SK-N-SH (cell line): Measurements from ENCODE around the gene RORB. TPM values are rescaled to one million over a fixed set of nuclear protein-coding genes. Genes with fewer than 3 reads are reported as not detected.

Experiments used
- CTCF ChIA-PET: fragments of 300-600, 350-600 bp; formaldehyde crosslinking; extraction: SDS; loops from one replicate; lab custom pipeline; 2021; lab: Yijun Ruan, JAX
- POLR2A ChIA-PET: fragments of 350-600 bp; sonication (Branson Sonifier 250); formaldehyde crosslinking; extraction: SDS; loops from one replicate; lab custom pipeline; 2020; ENCODE audit warnings: antibody characterized with exemption, inconsistent platforms; lab: Yijun Ruan, JAX
- DNase-seq: peaks from one replicate; pipeline ENCODE4 v3.0.0; 2012
- H2AFZ ChIP-seq: fragments of 200-600 bp; sonication (generic); 2 replicates; pipeline ENCODE4 v1.8.1; 2016; ENCODE audit warnings: antibody characterized with exemption, mild to moderate bottlenecking, low read depth
- H3F3A ChIP-seq: fragments of 200-600 bp; sonication (generic); replicated peaks from 2 replicates; pipeline ENCODE3; 2016; ENCODE audit warnings: antibody characterized with exemption, mild to moderate bottlenecking; ENCODE audit not compliant: insufficient read depth
- H3K27ac ChIP-seq, 2 experiments: fragments of 200-500 bp in 1 of 2; fragments of 200-600 bp in 1 of 2; sonication (Bioruptor generic) in 1 of 2; sonication (generic), shearing (Covaris generic) in 1 of 2; 2 replicates each; pipeline versions ENCODE4 v1.5.1 to v1.6.1; 2014 to 2016; ENCODE audit warnings: low read depth in 2 of 2, inconsistent platforms in 1 of 2, low read length in 1 of 2, mild to moderate bottlenecking in 1 of 2, mixed read lengths in 1 of 2
- H3K27me3 ChIP-seq: fragments of 200-600 bp; sonication (generic), shearing (Covaris generic); 2 replicates; pipeline ENCODE4 v1.6.1; 2016; ENCODE audit warnings: mixed run types; ENCODE audit not compliant: insufficient read depth
- H3K36me3 ChIP-seq, 2 experiments: fragments of 200-500 bp in 1 of 2; fragments of 200-600 bp in 1 of 2; sonication (Bioruptor generic) in 1 of 2; sonication (generic) in 1 of 2; replicated peaks in 1 of 2; 2 replicates each; pipeline versions ENCODE3 to v1.5.1; 2014 to 2016; ENCODE audit warnings: low read length in 1 of 2, mild to moderate bottlenecking in 1 of 2; ENCODE audit not compliant: insufficient read depth in 2 of 2, control insufficient read depth in 1 of 2
- H3K4me1 ChIP-seq, 2 experiments: fragments of 200-500 bp in 1 of 2; fragments of 200-600 bp in 1 of 2; sonication (Bioruptor generic) in 1 of 2; sonication (generic), shearing (Covaris generic) in 1 of 2; 2 replicates each; pipeline versions ENCODE4 v1.5.1 to v1.6.1; 2014 to 2016; ENCODE audit warnings: low read depth in 1 of 2, low read length in 1 of 2, mixed run types in 1 of 2; ENCODE audit not compliant: insufficient read depth in 2 of 2, control insufficient read depth in 1 of 2
- H3K4me2 ChIP-seq: fragments of 200-600 bp; sonication (generic), shearing (Covaris generic); 2 replicates; pipeline ENCODE4 v1.6.1; 2017; ENCODE audit warnings: mixed run types
- H3K4me3 ChIP-seq, 2 experiments: fragments of 200-500 bp in 1 of 2; fragments of 200-600 bp in 1 of 2; sonication (Bioruptor generic) in 1 of 2; sonication (generic), shearing (Covaris generic) in 1 of 2; 2 replicates each; pipeline versions ENCODE4 v1.5.1 to v1.8.1; 2014 to 2016; ENCODE audit warnings: low read depth in 2 of 2, inconsistent platforms in 1 of 2, low read length in 1 of 2, mild to moderate bottlenecking in 1 of 2, mixed read lengths in 1 of 2, moderate library complexity in 1 of 2
- H3K79me2 ChIP-seq: fragments of 200-600 bp; sonication (generic); 2 replicates; pipeline ENCODE4 v1.8.1; 2017; ENCODE audit warnings: mild to moderate bottlenecking; ENCODE audit not compliant: insufficient read depth
- H3K9ac ChIP-seq: fragments of 200-600 bp; sonication (generic); 2 replicates; pipeline ENCODE4 v1.6.1; 2017; ENCODE audit warnings: mixed run types
- H3K9me2 ChIP-seq: fragments of 200-600 bp; sonication (generic); 2 replicates; pipeline ENCODE4 v1.6.1; 2017; ENCODE audit warnings: mixed run types
- H3K9me3 ChIP-seq: fragments of 200-600 bp; sonication (generic); 2 replicates; pipeline ENCODE4 v1.6.1; 2017; ENCODE audit warnings: mixed run types, mild to moderate bottlenecking, moderate library complexity
- H4K20me1 ChIP-seq: fragments of 200-600 bp; sonication (generic); 2 replicates; pipeline ENCODE4 v1.6.1; 2017; ENCODE audit warnings: mild to moderate bottlenecking, mixed run types; ENCODE audit not compliant: insufficient read depth
- CHD2 ChIP-seq: fragments of 150-350 bp; IDR thresholded peaks from 2 replicates; pipeline ENCODE4 v1.6.1; 2018; ENCODE audit warnings: low read length; ENCODE audit not compliant: partially characterized antibody
- CTCF ChIP-seq: fragments of 200-600 bp; sonication (generic); IDR thresholded peaks from 2 replicates; pipeline ENCODE4 v1.6.1; 2017; ENCODE audit warnings: antibody characterized with exemption, mild to moderate bottlenecking, moderate library complexity
- FOXM1 ChIP-seq: IDR thresholded peaks from 2 replicates; pipeline ENCODE4 v1.4.0; 2012; ENCODE audit warnings: low read depth, mild to moderate bottlenecking
- MEF2A ChIP-seq: IDR thresholded peaks from 2 replicates; pipeline ENCODE4 v1.4.0; 2012; ENCODE audit warnings: low read depth, borderline replicate concordance
- RAD21 ChIP-seq: IDR thresholded peaks from 2 replicates; pipeline ENCODE4 v1.6.1; 2012; ENCODE audit warnings: mild to moderate bottlenecking, low read length
- RCOR1 ChIP-seq: fragments of 150-350 bp; IDR thresholded peaks from 2 replicates; pipeline ENCODE4 v1.6.1; 2017; ENCODE audit warnings: antibody characterized with exemption, low read length
- SIN3A ChIP-seq: IDR thresholded peaks from 2 replicates; pipeline ENCODE4 v1.6.1; 2012; ENCODE audit warnings: low read depth, mild to moderate bottlenecking, low read length, moderate library complexity, borderline replicate concordance
- SMC3 ChIP-seq: IDR thresholded peaks from 2 replicates; pipeline ENCODE4 v1.6.1; 2012; ENCODE audit warnings: low read depth, low read length, improper control_type of control experiment
- TAF1 ChIP-seq: IDR thresholded peaks from 2 replicates; pipeline ENCODE4 v1.6.1; 2012; ENCODE audit warnings: low read depth, mild to moderate bottlenecking, low read length, moderate library complexity, borderline replicate concordance
- YY1 ChIP-seq: IDR thresholded peaks from 2 replicates; pipeline ENCODE4 v1.4.0; 2012; ENCODE audit warnings: low read depth, mild to moderate bottlenecking
- WGBS: methylation state at CpG from one replicate; pipeline ENCODE4 v1.1.6; 2017; ENCODE audit warnings: low lambda C conversion rate; 5-methylcytosine and 5-hydroxymethylcytosine counted together
- polyA plus RNA-seq, 3 experiments: library from polyadenylated mRNA; depleted of rRNA; stranded (reverse); fragments of >200 nt; gene quantifications; 2 replicates each; pipeline ENCODE4 v1.2.3, GENCODE V29; 2012
- TF ChIP-seq, protein P1 (sequence below): fragments of 150-350 bp; IDR thresholded peaks from 2 replicates; pipeline ENCODE4 v1.6.1; 2016; ENCODE audit warnings: mild to moderate bottlenecking, low read depth, low read length
- TF ChIP-seq, protein P2 (sequence below): IDR thresholded peaks from 2 replicates; pipeline ENCODE4 v1.4.0; 2012; ENCODE audit warnings: low read depth

The RORB gene
- polyA plus RNA-seq, 1 of the 3 experiments (the other 2 are of a cell fraction): 0.13 TPM

DNA sequence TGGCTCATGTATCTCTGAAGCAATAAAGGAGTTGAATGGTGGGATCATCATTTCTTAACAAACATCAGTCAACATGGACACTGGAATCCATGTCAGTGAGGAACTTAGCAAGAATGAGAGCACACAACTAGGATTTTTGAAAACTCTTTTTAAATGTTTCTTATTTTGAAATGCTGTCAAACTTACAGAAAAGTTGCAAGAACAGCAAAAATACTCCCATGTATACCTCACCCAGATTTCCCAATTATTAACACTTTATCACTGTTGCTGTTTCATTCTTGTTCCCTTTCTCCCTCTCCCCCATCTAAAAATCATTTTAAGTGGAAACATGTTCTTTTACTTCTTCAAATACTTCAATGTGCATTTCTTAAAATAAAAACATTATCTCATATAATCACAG is 65.5 kb downstream of the RORB start (continued):
- TF ChIP-seq RAD21 (no peak), SIN3A (no peak), RCOR1 (no peak)
- TF ChIP-seq, protein P1, sequence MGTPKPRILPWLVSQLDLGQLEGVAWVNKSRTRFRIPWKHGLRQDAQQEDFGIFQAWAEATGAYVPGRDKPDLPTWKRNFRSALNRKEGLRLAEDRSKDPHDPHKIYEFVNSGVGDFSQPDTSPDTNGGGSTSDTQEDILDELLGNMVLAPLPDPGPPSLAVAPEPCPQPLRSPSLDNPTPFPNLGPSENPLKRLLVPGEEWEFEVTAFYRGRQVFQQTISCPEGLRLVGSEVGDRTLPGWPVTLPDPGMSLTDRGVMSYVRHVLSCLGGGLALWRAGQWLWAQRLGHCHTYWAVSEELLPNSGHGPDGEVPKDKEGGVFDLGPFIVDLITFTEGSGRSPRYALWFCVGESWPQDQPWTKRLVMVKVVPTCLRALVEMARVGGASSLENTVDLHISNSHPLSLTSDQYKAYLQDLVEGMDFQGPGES: no peak
- TF ChIP-seq, all 33 proteins: peak for 0

DNA sequence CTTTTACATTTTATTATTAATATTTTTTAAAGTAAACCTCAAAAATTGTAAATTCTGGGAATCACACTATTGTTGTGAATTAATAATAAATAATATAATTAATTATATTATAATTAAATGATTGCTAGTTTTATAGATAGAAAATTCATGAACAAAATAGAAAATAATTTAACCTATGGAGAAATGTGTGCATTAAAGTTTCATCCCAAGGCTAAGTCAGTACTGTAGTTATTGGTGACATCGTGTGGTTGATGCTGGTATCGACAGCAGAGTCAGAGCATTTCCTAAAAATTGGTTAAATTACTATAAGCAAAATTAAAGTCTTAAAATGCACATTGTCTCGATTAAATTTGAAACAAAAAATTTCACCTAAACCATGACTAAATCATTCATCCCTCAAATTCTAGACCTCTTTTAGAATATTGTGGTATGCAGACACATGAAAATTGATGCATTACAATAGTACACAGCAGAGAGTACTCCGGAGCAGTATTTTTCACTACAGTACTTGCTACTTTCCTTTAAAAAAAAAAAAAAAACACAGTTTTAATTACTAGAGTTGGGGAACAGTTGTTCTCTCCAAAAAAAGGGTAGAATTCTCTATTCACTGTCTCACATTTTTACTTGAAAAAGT is 73.9 kb downstream of the RORB start:
- H3K9me2 ChIP-seq: no peaks in the 10 kb centered on the region
- H4K20me1 ChIP-seq: no peaks in the 10 kb centered on the region
- POLR2A ChIA-PET: no interaction called here
- no peaks in the 10 kb centered on the region for H3K9me3 ChIP-seq
- H3K36me3 ChIP-seq: no peaks in the 10 kb centered on the region
- H3K79me2 ChIP-seq: no peaks in the 10 kb centered on the region
- no peaks in the 10 kb centered on the region for H3K27me3 ChIP-seq
- CTCF ChIA-PET: interaction anchor here (0.8 to 2.3 kb wide), 4 partner anchors 71 to 1302 kb away, joined by 4 to 16 read pairs (median 4); no protein-coding TSS in a partner anchor
- H3K4me2 ChIP-seq: no peak overlapping the region
- WGBS: 24% methylated on average over 4 of the region's 4 CpGs
- peak; percentile 41 for DNase-seq
- H3K27ac ChIP-seq: no peak overlapping the region
- no peak overlapping the region for H3K4me3 ChIP-seq
- no peak overlapping the region for H3K9ac ChIP-seq
- no peak overlapping the region for H2AFZ ChIP-seq
- no peaks in the 10 kb centered on the region for H3F3A ChIP-seq
- no peaks in the 10 kb centered on the region; a peak in 1 of 4 replicates for H3K4me1 ChIP-seq
- TF ChIP-seq RAD21 (peak; percentile 92), CTCF (peak; percentile 76), MEF2A (no peak), SMC3 (peak; percentile 77)

DNA sequence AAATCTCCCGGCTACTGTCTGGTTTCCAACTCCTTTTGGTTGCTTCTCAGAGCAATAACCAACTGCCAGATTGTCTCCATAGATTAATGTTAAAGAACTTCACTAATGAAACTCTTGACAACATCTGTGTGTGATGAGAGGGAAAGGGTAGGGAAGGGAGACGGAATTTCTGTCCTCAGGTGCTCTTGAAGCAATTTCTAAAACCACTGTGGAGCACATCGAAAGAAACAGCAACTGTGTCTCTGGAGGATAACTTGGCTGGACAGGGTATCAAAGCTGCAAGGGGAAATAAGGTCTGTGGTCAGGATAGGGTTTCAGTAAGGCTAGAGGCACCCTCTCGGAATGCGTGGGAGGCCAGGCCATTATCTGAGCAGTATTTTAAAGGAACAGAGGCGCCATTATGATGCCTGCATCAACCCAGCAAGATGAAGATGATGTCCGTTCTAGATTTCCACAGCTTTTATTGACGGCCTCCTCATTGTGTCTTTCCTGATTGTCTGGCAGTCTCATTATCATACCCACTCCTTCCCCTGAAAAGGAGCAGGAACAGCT is 76.6 kb downstream of the RORB start:
- H3K9me3 ChIP-seq: no peaks in the 10 kb centered on the region
- H3K4me3 ChIP-seq: no peak overlapping the region
- TF ChIP-seq FOXM1 (no peak), CHD2 (no peak), YY1 (no peak), SMC3 (no peak), TAF1 (no peak)
- TF ChIP-seq, protein P2, sequence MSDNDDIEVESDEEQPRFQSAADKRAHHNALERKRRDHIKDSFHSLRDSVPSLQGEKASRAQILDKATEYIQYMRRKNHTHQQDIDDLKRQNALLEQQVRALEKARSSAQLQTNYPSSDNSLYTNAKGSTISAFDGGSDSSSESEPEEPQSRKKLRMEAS: no peak
- no peaks in the 10 kb centered on the region for H3K36me3 ChIP-seq
- no peaks in the 10 kb centered on the region for H4K20me1 ChIP-seq
- H3K27ac ChIP-seq: no peak overlapping the region
- H2AFZ ChIP-seq: no peak overlapping the region
- H3F3A ChIP-seq: no peaks in the 10 kb centered on the region
- ChIA-PET POLR2A (no interaction called here), CTCF (interaction anchor here (0.8 kb wide), 1 partner anchor 10 kb away, joined by 3 read pairs; no protein-coding TSS in a partner anchor)
- 44% methylated on average over 8 of the region's 8 CpGs for WGBS
- no peak overlapping the region for H3K9ac ChIP-seq
- H3K4me2 ChIP-seq: no peak overlapping the region
- H3K27me3 ChIP-seq: no peaks in the 10 kb centered on the region
- no peaks in the 10 kb centered on the region for H3K9me2 ChIP-seq
- DNase-seq: no peak
- H3K4me1 ChIP-seq: no peaks in the 10 kb centered on the region; a peak in 1 of 4 replicates
- no peaks in the 10 kb centered on the region for H3K79me2 ChIP-seq
